GM19099 (cell line): ENCODE results near the gene TLCD5.

Source experiments
- POLR2A ChIP-seq: IDR thresholded peaks from 3 replicates; pipeline ENCODE4 v1.6.1; 2011; ENCODE audit warnings: low read depth; ENCODE audit not compliant: insufficient read length; ENCODE audit errors: extremely low read depth

The TLCD5 gene

GRCh38 chr11:120324932-120325810 lies at the start of gene TLCD5:
TLCD5 (plus strand) TSS chr11:120325299; CDS start chr11:120327442, 2,143 bp downstream.
- TF ChIP-seq POLR2A: peak; percentile 25

GRCh38 chr11:120279502-120279901 lies 45.6 kb upstream of the TLCD5 start:
- no peak for TF ChIP-seq POLR2A

DNA sequence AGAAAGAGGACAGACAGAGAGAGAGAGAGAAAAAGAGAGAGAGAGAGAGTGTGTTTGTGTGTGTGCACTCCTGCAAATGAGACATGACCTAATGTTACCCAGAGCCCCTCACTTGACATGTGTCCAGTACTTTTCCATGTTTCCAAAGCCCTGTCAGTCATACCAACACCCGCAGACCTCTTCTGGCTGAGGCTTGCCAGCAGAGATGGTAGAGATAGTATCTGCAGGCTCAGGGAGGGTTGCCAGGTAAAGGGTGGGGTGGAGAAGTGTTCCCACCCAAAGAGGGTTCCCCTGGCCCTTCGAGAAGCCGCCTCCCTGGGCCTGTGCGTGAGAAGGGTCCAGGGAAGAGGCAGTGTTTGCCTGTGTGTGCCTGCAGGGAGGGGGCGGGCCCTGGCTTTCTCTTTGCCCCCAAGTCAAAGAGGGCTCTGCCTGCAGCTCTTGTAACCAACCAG lies 44.5 kb upstream of the TLCD5 start:
- no peak for TF ChIP-seq POLR2A

DNA sequence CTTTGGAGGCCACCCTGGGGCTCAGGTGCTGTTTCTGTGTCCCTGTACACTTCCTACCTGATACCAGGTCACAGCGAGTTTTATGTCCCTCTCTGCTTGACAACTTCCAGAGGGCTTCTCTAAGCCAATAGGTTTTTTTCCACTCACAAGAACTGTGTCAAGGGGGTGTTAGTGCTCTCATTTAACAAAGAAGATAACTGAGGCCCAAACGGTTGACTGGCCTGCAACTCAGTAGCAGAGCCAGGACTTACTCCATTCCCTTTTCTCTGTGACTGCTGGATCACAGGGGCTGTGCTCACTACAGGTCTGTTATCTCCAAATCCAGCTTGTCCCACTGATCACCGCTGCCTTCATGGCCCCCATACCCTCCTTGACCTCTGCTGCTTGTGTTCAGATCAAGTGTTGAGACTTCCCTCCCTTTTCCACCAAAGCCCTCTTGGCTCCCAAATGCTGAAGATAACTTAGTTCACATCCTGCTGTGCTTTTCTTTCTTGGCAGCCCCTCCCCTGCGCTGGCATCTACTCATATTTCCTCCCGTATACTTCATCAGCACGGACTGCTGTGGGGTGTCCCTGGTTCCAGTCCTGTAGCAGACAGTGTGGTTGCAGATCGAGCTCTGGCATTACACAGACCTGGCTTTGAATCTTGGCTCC lies 43.8 kb upstream of the TLCD5 start:
- no peak for TF ChIP-seq POLR2A

DNA sequence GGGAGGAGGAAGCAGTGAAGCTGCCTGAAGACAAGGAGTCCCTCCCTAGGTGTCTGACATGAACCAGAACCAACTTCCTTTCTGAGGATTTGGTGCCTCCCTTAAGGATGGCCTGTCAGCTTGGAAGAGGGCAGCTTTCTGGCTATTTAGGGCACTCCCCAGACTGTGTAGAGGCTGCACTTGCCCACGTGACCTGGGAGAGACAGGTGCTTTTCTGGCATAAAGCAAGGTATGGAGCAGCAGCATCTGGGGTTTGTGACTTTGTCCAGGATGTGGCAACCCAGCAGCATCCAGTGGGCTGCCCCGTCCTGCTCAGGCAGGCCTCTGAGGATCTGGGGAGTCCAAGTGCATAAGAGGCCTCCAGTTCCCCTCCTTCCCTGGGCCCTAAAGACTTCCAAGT lies 42.0 kb upstream of the TLCD5 start:
- TF ChIP-seq POLR2A: no peak

DNA sequence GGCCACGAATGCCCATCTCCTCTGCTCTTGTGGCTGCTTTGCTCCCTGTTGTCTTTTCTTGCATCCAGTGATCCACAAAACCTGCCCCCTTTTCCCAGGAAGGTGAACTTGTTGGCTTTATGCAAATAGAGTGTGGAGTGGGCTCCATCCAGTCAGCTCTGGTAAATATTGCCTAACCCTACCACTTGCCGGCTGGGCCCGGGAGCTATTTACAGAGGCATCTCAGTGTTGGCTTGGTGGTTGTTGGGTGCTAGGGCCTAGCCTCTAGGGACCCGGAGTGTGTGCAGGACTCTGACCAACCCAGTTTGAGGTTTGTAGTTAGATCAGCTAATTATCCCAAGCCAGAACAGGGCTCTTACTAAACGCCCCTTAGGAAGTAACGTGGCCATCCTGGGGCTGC lies 40.8 kb upstream of the TLCD5 start:
- TF ChIP-seq POLR2A: no peak

GRCh38 chr11:120285256-120285655 lies 39.8 kb upstream of the TLCD5 start:
- TF ChIP-seq POLR2A: no peak

DNA sequence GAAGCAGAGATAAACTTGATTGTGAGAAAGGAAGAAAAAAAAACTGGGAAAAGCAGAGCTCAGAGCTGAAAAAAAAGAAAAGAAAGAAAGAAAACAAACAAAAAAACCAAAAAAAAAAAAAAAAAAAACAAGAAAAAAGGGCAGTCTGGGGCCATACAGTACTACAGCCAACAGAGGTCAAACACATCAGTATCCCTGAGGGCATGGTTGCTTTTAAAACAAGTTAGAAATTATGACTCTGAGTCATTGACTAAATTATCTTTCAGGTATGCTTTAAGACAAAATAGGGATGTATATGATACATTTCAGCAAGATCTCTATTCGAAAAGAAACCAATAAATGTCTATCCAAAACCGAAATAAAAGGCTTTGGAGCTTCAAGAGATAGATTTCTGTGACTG lies 37.1 kb upstream of the TLCD5 start:
- TF ChIP-seq POLR2A: no peak

DNA sequence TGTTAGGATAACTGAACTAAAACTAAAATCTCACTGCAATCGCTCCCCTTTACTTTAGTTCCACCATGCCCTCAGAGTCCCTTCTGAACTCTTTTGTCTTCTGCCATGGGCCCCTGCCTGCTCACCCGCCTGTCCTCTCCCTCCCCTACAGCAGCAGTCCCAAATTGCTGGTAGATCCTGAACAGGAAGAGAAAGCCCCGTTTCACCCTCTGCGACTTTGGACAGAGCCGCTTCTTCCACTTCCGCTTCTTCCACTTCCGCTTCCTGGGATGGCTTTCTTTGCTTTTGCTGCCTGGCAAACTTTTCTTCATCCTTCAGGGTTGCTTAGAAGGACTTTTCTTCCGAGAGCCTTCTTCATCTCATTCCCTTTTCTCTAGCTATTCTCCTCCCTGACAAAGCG lies 35.7 kb upstream of the TLCD5 start:
- TF ChIP-seq POLR2A: no peak

DNA sequence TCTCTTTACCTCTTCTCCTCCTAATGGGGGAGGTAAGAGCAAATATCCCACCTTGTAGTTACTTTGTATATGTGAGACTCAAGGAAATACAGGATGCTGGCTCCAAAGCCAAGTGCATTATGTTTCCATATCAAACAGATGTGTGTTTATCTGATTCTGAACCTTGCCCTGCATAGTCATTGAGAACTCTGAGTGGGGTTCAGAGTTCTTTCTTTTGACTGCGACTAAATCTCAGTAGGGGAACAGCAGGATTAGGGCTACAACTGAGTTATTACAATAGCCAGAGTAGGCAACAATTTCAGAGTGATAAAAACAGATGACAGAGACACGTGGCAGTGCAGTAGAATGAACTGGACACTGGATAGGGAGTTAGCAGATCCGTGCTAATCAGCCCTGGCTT lies 34.1 kb upstream of the TLCD5 start:
- TF ChIP-seq POLR2A: no peak

GRCh38 chr11:120293038-120293800 lies 31.9 kb upstream of the TLCD5 start:
- no peak for TF ChIP-seq POLR2A

GRCh38 chr11:120294096-120294495 lies 31.0 kb upstream of the TLCD5 start:
- TF ChIP-seq POLR2A: no peak

- TF ChIP-seq POLR2A: no peak
These were observed 30.0 kb upstream of the TLCD5 start for GRCh38 chr11:120295099-120295498.

DNA sequence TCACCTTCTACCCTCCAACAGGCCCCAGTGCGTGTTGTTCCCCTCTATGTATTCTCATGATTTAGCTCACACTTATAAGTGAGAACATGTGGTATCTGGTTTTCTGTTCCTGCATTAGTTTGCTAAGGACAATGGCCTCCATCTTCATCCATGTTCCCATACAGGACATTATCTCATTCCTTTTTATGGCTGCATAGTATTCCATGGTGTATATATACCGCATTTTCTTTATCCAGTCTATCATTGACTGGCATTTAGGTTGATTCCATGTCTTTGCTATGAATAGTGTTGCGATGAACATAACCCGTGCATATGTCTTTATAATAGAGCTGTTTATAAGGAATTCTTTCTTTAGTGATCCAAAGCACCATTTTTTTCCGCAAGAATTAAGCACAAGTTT lies 28.5 kb upstream of the TLCD5 start:
- no peak for TF ChIP-seq POLR2A

DNA sequence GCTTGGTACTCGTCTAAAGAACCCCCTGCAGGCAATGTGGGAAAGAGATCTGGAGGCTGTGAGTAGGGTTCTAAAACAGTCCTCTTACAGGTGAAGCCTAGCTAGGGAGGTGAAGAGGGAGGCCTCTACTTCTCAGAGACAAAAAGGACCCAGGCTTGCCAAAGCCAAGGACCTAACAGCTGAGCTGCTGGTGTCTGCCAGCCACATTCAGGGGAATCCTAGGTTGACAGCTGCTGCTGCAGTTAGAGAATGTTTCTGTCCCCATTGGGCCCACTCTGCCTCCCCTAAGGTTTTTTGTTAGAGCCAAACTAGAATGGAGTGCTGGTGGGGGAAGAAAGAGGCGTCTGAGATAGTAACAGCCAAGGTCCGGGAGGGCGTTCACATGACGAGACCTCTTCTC lies 26.6 kb upstream of the TLCD5 start:
- no peak for TF ChIP-seq POLR2A

GRCh38 chr11:120302001-120302805 lies 22.9 kb upstream of the TLCD5 start:
- TF ChIP-seq POLR2A: no peak
